Right kidney (tissue), 1 donor: ENCODE results near the gene AKR7A3.
A peak's percentile ranks its signal among the peaks of the same experiment; 100 is the strongest.
"Not testable (repeated sequence)": the region's sequence is repeated elsewhere in the genome, so short reads cannot be mapped to it uniquely, and the experiment has no call there.

ENCODE experiments used
- DNase-seq: peaks from one replicate; pipeline ENCODE4 v3.0.0-alpha.2; 2016

AKR7A3 gene

GRCh38 chr1:19317126-19317910, 28.7 kb upstream of the AKR7A3 start:
- DNase-seq: no peak

GRCh38 chr1:19315378-19316198, 27.0 kb upstream of the AKR7A3 start:
- DNase-seq: no peak

GRCh38 chr1:19313961-19314882, 25.7 kb upstream of the AKR7A3 start:
- no peak for DNase-seq

GRCh38 chr1:19313636-19313959, 25.0 kb upstream of the AKR7A3 start:
- DNase-seq: no peak

GRCh38 chr1:19312782-19313635, 24.4 kb upstream of the AKR7A3 start:
- DNase-seq: no peak

- peak; percentile 91 for DNase-seq
Observed at GRCh38 chr1:19311931-19312781, 23.6 kb upstream of the AKR7A3 start, which contains the start of the genes AKR7A2 and SLC66A1. Gene AKR7A2 (minus strand): TSS chr1:19312144. CDS start chr1:19312124, 20 bp downstream. Gene SLC66A1 (plus strand): TSS chr1:19312326. CDS start chr1:19317678, 5,352 bp downstream.

GRCh38 chr1:19311503-19311930, 22.9 kb upstream of the AKR7A3 start:
- no peak for DNase-seq

- DNase-seq: no peak
Observed at GRCh38 chr1:19310720-19311502, 22.3 kb upstream of the AKR7A3 start.

GRCh38 chr1:19310061-19310460, 21.5 kb upstream of the AKR7A3 start:
- no peak for DNase-seq

GRCh38 chr1:19309123-19309813, 20.7 kb upstream of the AKR7A3 start:
- no peak for DNase-seq

GRCh38 chr1:19308509-19308907, 19.9 kb upstream of the AKR7A3 start:
- DNase-seq: no peak

GRCh38 chr1:19307794-19308508, 19.4 kb upstream of the AKR7A3 start:
- no peak for DNase-seq

- no peak for DNase-seq
Observed at GRCh38 chr1:19306941-19307340, 18.4 kb upstream of the AKR7A3 start.

- DNase-seq: no peak
Observed at GRCh38 chr1:19305880-19306279, 17.3 kb upstream of the AKR7A3 start.

- DNase-seq: not testable (repeated sequence)
Observed at GRCh38 chr1:19304081-19304480, 15.5 kb upstream of the AKR7A3 start.

GRCh38 chr1:19300211-19300610, 11.6 kb upstream of the AKR7A3 start:
- no peak for DNase-seq

- no peak for DNase-seq
Observed at GRCh38 chr1:19294638-19295037, 6.1 kb upstream of the AKR7A3 start.

GRCh38 chr1:19289244-19289643, 674 bp upstream of the AKR7A3 start:
- no peak for DNase-seq
